ENCODE measurements around the gene DCST1.

GRCh38 chr1:155026154-155026553, 7.5 kb upstream of the DCST1 start:
- TF ChIP-seq POLR2A (IDR thresholded peaks at IDR 0.05; ENCODE audit: low read depth, low read length) (no peak), POLR2AphosphoS5 (IDR thresholded peaks at IDR 0.05; ENCODE audit: low read depth, low read length) (no peak), TAF1 (IDR thresholded peaks at IDR 0.05; ENCODE audit: low read depth, low read length) (no peak), SPI1 (IDR thresholded peaks at IDR 0.05; ENCODE audit: low read depth, low read length) (no peak)

Measured in GM12891 (cell line).